HL-60 (cell line): ENCODE data around the gene EVI5.

Experiments
- CTCF ChIP-seq: IDR thresholded peaks from one replicate; pipeline ENCODE4 v1.5.1; 2011; ENCODE audit warnings: low read length, control low read depth, inconsistent platforms; ENCODE audit not compliant: insufficient read depth
- GABPA ChIP-seq: IDR thresholded peaks from 2 replicates; pipeline ENCODE4 v1.6.1; 2012; ENCODE audit warnings: low read depth
- POLR2AphosphoS5 ChIP-seq: IDR thresholded peaks from 2 replicates; pipeline ENCODE4 v1.6.1; 2012; ENCODE audit warnings: low read depth
- REST ChIP-seq: IDR thresholded peaks from 2 replicates; pipeline ENCODE4 v1.6.1; 2012; ENCODE audit warnings: low read depth; ENCODE audit not compliant: insufficient replicate concordance

- TF ChIP-seq CTCF (no peak), POLR2AphosphoS5 (no peak), REST (no peak), GABPA (no peak)
Measured at GRCh38 chr1:92479587-92479986, 305.3 kb downstream of the EVI5 start.
